Muscle of back (tissue), 11 donors: Measurements from ENCODE around the gene GNA12. TPM values are rescaled to one million over a fixed set of nuclear protein-coding genes. Genes with fewer than 3 reads are reported as not detected.

ENCODE experiments used
- DNase-seq, 3 donors: peaks; one replicate each; pipeline versions ENCODE4 v3.0.0 to v3.0.0-alpha.2; 2013
- polyA plus RNA-seq, 10 donors: library from polyadenylated mRNA; unstranded; fragments of 120-200 nt; gene quantifications; one replicate each; pipeline ENCODE4 v1.2.1, GENCODE V29; 2013; ENCODE audit not compliant: insufficient read length in 10 of 10

The GNA12 gene
- polyA plus RNA-seq, 10 donors: 25.6 to 40.4 (median 29.3) TPM

GRCh38 chr7:2819161-2819953 is 24.8 kb downstream of the GNA12 start:
- DNase-seq: no peak

GRCh38 chr7:2818653-2819052 is 25.5 kb downstream of the GNA12 start:
- DNase-seq: no peak

- DNase-seq: peak in 1 of 3 donors; percentile 46
Measured at GRCh38 chr7:2818121-2818520, 26.0 kb downstream of the GNA12 start.

GRCh38 chr7:2817456-2817855 is 26.7 kb downstream of the GNA12 start:
- no peak for DNase-seq

- no peak for DNase-seq
Measured at GRCh38 chr7:2815875-2816245, 28.2 kb downstream of the GNA12 start.

GRCh38 chr7:2814946-2815874 is 28.9 kb downstream of the GNA12 start:
- no peak for DNase-seq

GRCh38 chr7:2814186-2814945 is 29.7 kb downstream of the GNA12 start:
- no peak for DNase-seq

- DNase-seq: no peak
Measured at GRCh38 chr7:2813350-2814185, 30.5 kb downstream of the GNA12 start.

GRCh38 chr7:2812831-2813230 is 31.3 kb downstream of the GNA12 start:
- DNase-seq: no peak

GRCh38 chr7:2812114-2812487 is 32.0 kb downstream of the GNA12 start:
- peak in 1 of 3 donors; percentile 48 for DNase-seq

GRCh38 chr7:2811476-2812113 is 32.5 kb downstream of the GNA12 start:
- peak in 1 of 3 donors; percentile 40 for DNase-seq

- DNase-seq: peak in 1 of 3 donors; percentile 62
Measured at GRCh38 chr7:2810682-2811415, 33.3 kb downstream of the GNA12 start.

GRCh38 chr7:2809903-2810625 is 34.0 kb downstream of the GNA12 start:
- no peak for DNase-seq

GRCh38 chr7:2808891-2809665 is 35.0 kb downstream of the GNA12 start:
- DNase-seq: no peak

- DNase-seq: peak in 1 of 3 donors; percentile 60
Measured at GRCh38 chr7:2807845-2808772, 36.0 kb downstream of the GNA12 start.

- no peak for DNase-seq
Measured at GRCh38 chr7:2807460-2807844, 36.7 kb downstream of the GNA12 start.

- no peak for DNase-seq
Measured at GRCh38 chr7:2806571-2806970, 37.5 kb downstream of the GNA12 start.
